ENCODE results near the gene BBIP1. TPM values are rescaled to one million over a fixed set of nuclear protein-coding genes. Genes with fewer than 3 reads are reported as not detected.

BBIP1 gene
- total RNA-seq, 6 experiments from 2014 or later: 9.4 to 15.7 (median 11.5) TPM

DNA sequence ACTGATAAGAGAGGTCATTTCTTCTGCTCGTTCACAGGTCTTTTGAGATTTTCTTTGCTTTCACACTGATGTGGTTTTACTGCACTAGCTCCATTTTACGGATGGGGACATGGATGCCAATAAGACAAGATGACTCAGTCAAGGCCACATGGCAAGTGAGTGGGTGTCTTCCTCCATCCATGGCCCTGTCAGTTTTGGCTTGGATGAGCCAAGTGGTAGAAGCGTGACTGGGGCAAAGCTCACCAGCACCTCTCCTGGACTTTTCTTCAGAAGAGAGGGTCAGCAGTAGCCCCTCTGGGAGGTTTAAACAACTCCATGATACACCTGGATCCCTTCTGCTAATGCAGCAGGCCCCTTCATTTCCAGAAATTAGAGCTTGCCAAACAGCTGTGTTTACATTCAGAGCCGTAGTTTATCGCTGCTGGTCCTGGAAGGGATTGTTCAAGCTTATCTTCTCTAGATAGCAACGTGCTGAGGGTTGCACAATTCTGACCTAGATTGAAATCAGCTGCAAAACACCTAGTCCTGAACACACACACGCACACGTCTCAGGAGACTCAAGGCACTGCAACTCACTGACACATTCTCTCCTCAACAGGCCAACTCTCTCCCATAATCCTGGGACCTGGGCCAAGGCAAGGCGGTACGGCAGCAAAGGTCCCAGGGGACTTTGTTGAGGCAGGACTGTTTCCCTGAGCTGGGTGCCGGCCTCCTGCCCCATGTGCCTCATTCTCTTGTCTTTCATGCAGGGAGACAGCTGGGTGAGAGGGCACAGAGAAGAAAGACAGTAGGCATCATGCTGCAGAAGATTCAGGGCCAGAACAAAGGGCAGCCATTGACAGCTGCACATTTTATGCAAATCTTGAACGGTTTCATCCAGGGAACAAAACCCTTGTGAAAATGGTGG, 61.5 kb downstream of the BBIP1 start:
- ATAC-seq (peak; percentile 76 to 93 (median 85)), DNase-seq (peak in 1 of 3 donors; percentile 83)
- WGBS (ENCODE audit: insufficient coverage, low coverage, low lambda C conversion rate, missing lambda C conversion rate): 32% methylated on average over 9 of the region's 12 CpGs
- H3K36me3 ChIP-seq: no peaks in the 10 kb centered on the region
- no peak for TF ChIP-seq POLR2A (IDR thresholded peaks at IDR 0.05)
- TF ChIP-seq, protein P1, sequence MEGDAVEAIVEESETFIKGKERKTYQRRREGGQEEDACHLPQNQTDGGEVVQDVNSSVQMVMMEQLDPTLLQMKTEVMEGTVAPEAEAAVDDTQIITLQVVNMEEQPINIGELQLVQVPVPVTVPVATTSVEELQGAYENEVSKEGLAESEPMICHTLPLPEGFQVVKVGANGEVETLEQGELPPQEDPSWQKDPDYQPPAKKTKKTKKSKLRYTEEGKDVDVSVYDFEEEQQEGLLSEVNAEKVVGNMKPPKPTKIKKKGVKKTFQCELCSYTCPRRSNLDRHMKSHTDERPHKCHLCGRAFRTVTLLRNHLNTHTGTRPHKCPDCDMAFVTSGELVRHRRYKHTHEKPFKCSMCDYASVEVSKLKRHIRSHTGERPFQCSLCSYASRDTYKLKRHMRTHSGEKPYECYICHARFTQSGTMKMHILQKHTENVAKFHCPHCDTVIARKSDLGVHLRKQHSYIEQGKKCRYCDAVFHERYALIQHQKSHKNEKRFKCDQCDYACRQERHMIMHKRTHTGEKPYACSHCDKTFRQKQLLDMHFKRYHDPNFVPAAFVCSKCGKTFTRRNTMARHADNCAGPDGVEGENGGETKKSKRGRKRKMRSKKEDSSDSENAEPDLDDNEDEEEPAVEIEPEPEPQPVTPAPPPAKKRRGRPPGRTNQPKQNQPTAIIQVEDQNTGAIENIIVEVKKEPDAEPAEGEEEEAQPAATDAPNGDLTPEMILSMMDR (IDR thresholded peaks at IDR 0.05): no peak
- peaks cover 0 to 46% (median 26%) of the 10 kb centered on the region in 4 donors for H3K4me1 ChIP-seq
- intact Hi-C loops (cut with DNase I): no loop called here
- H3K27ac ChIP-seq: peak overlapping the region; percentile 44 to 81 (median 58)
- H3K27me3 ChIP-seq: no peaks in the 10 kb centered on the region
- no peak overlapping the region for H3K4me3 ChIP-seq
- no peaks in the 10 kb centered on the region for H3K9me3 ChIP-seq

DNA sequence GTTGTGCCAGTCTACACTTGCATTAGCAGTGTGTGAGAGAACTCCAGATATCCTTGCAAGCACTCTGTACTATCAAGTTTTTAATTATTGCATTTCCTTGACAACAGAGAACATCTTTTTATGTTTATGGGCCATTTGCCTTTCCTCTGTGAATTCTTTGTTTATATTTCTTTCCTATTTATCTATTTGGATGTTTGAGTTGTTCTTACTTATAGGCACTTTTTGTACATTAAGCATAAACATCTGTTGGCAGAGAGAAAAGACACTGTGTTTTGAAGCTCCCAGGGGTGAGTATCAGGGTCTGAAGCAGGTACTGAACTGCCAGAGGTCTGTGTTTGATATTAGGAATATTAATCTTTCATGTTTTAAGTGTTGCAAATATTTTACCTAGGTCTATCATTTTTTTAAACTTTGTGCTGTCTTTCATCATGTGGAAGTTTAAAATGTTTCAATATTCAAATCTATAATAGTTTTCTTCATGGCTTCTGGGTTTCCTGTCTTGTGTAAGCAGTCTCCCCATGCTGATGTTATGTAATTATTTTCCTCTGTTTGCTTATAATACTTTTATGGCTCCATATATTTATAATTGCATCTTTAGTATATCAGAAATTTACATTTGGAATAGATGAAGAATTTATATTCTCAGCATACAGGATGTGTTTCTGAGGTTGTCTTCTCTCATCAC, 64.9 kb downstream of the BBIP1 start:
- no peak for ATAC-seq
- H3K36me3 ChIP-seq: no peaks in the 10 kb centered on the region
- H3K27me3 ChIP-seq: no peaks in the 10 kb centered on the region
- H3K27ac ChIP-seq: no peak overlapping the region
- H3K4me1 ChIP-seq: peaks cover 0 to 41% (median 21%) of the 10 kb centered on the region in 4 donors
- no peaks in the 10 kb centered on the region for H3K9me3 ChIP-seq
- DNase-seq: no peak
- intact Hi-C loops (cut with DNase I): no loop called here
- TF ChIP-seq, protein P1 (IDR thresholded peaks at IDR 0.05): no peak
- TF ChIP-seq POLR2A (IDR thresholded peaks at IDR 0.05): no peak
- H3K4me3 ChIP-seq: no peak overlapping the region

DNA sequence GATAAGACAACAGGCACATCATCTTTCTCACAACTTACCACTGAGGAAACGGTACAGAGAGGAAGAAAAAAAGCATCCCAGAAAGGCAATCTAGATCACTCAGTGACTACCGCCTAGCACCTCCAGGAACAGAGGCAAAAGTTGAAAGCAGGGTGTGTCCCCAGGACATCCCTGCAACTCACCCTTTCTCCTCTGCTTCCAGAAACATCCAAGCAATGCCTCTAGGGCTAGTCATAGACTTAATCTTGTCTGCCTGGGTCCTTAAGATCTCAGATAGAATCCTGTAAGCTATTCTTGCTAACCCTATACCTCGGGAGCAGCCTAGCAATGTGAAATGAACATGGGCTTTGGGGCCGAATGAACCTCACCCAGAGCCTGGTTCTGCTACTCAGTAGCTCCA, 66.0 kb downstream of the BBIP1 start:
- WGBS (ENCODE audit: insufficient coverage, low coverage, low lambda C conversion rate, missing lambda C conversion rate): 72% methylated on average over 3 of the region's 4 CpGs
- Histone ChIP-seq H3K27me3 (no peaks in the 10 kb centered on the region), H3K9me3 (no peaks in the 10 kb centered on the region), H3K4me3 (no peak overlapping the region), H3K4me1 (peaks cover 0 to 30% (median 15%) of the 10 kb centered on the region in 4 donors), H3K27ac (peak overlapping the region; percentile 49 to 73 (median 50)), H3K36me3 (no peaks in the 10 kb centered on the region)
- no peak for DNase-seq
- intact Hi-C loops (cut with DNase I): no loop called here
- TF ChIP-seq, protein P1 (IDR thresholded peaks at IDR 0.05): no peak
- TF ChIP-seq POLR2A (IDR thresholded peaks at IDR 0.05): no peak
- ATAC-seq: peak in 1 of 4 donors; percentile 2

DNA sequence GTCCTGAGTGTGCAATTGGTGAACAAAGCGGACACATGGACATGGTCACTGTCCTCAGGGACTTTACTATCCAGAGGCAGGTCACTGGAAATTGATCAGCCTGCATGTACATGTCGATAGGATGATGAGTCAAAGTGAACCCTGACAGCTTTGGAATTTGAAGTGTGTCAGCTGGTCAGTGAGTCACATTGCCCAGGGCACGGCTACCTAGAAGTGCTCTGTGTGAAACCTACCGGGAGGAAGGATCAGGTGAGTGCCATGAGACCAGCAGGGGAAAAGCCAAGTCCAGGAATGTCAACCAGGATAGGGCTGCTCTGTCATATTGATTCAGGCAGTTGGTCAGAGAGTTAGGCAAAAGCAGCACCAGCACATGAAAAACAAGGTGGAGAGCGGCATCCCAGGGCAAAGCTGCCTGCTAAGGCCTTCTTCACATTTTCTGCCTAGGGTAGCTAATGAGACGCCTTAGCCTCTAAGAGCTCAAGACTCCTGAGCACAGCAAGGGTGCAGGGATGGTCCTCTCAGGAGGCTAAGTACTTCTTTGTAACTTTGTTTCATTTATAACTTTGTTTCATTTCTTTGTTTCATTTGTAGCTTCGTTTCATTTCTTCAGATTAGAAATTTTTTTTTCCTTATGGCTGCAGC, 66.6 kb downstream of the BBIP1 start:
- Histone ChIP-seq H3K27ac (peak overlapping the region; percentile 49 to 79 (median 52)), H3K27me3 (no peaks in the 10 kb centered on the region), H3K9me3 (no peaks in the 10 kb centered on the region), H3K4me3 (no peak overlapping the region), H3K4me1 (peaks cover 0 to 24% (median 12%) of the 10 kb centered on the region in 4 donors), H3K36me3 (no peaks in the 10 kb centered on the region)
- DNase-seq (peak; percentile 75 to 84 (median 76)), ATAC-seq (peak; percentile 87 to 95 (median 94))
- peak; percentile 41 for TF ChIP-seq POLR2A (IDR thresholded peaks at IDR 0.05)
- TF ChIP-seq, protein P1 (IDR thresholded peaks at IDR 0.05): no peak
- 20% methylated on average over 6 of the region's 7 CpGs for WGBS (ENCODE audit: insufficient coverage, low coverage, low lambda C conversion rate, missing lambda C conversion rate)
- intact Hi-C loops (cut with DNase I): no loop called here

Data from right lobe of liver (tissue), 6 donors.